HEK293T (cell line): ENCODE measurements around the gene CUX1.
"Not testable (repeated sequence)": the region's sequence is repeated elsewhere in the genome, so short reads cannot be mapped to it uniquely, and the experiment has no call there.

ENCODE experiments used
- CTCF ChIA-PET: fragments of 350-600 bp; formaldehyde crosslinking; extraction: SDS; loops from one replicate; lab custom pipeline; 2021; ENCODE audit warnings: antibody characterized with exemption, inconsistent platforms; lab: Yijun Ruan, JAX
- POLR2A ChIA-PET: fragments of 350-600 bp; formaldehyde crosslinking; extraction: SDS; loops from one replicate; lab custom pipeline; 2020; ENCODE audit warnings: antibody characterized with exemption, inconsistent platforms; lab: Yijun Ruan, JAX
- DNase-seq: peaks from one replicate; pipeline ENCODE4 v3.0.0; 2012; ENCODE audit warnings: mixed read lengths; ENCODE audit errors: extremely low spot score
- ARNT ChIP-seq: fragments of 450-650 bp; IDR thresholded peaks from 2 replicates; pipeline ENCODE4 v1.6.1; 2017; ENCODE audit warnings: mild to moderate bottlenecking
- BHLHE40 ChIP-seq: fragments of 450-650 bp; IDR thresholded peaks from 2 replicates; pipeline ENCODE4 v1.6.1; 2016; ENCODE audit warnings: mild to moderate bottlenecking, moderate library complexity, borderline replicate concordance
- CTBP1 ChIP-seq: fragments of 450-650 bp; IDR thresholded peaks from 2 replicates; pipeline ENCODE4 v1.6.1; 2016; ENCODE audit warnings: borderline replicate concordance
- ELF4 ChIP-seq: fragments of 450-650 bp; IDR thresholded peaks from 2 replicates; pipeline ENCODE4 v1.6.1; 2017; ENCODE audit warnings: antibody characterized with exemption
- FOXA1 ChIP-seq: fragments of 450-650 bp; IDR thresholded peaks from 2 replicates; pipeline ENCODE4 v1.6.1; 2016; ENCODE audit warnings: mild to moderate bottlenecking
- FOXK2 ChIP-seq: fragments of 450-650 bp; IDR thresholded peaks from 2 replicates; pipeline ENCODE4 v1.6.1; 2016; ENCODE audit warnings: mild to moderate bottlenecking
- FOXM1 ChIP-seq: fragments of 450-650 bp; IDR thresholded peaks from 2 replicates; pipeline ENCODE4 v1.6.1; 2017; ENCODE audit warnings: mild to moderate bottlenecking, borderline replicate concordance
- HDGF ChIP-seq: fragments of 450-650 bp; IDR thresholded peaks from 2 replicates; pipeline ENCODE4 v1.6.1; 2017; ENCODE audit warnings: antibody characterized with exemption, borderline replicate concordance
- L3MBTL2 ChIP-seq: fragments of 450-650 bp; conservative IDR thresholded peaks from 2 replicates; pipeline ENCODE4 v1.6.1; 2016; ENCODE audit warnings: mild to moderate bottlenecking
- LEF1 ChIP-seq: fragments of 450-650 bp; IDR thresholded peaks from 2 replicates; pipeline ENCODE4 v1.6.1; 2017; ENCODE audit warnings: mild to moderate bottlenecking, borderline replicate concordance
- NFRKB ChIP-seq: fragments of 450-650 bp; IDR thresholded peaks from 2 replicates; pipeline ENCODE4 v1.6.1; 2016; ENCODE audit warnings: mild to moderate bottlenecking, moderate library complexity
- SP1 ChIP-seq: fragments of 450-650 bp; IDR thresholded peaks from 2 replicates; pipeline ENCODE4 v1.6.1; 2017
- SUZ12 ChIP-seq: fragments of 450-650 bp; IDR thresholded peaks from 2 replicates; pipeline ENCODE4 v1.6.1; 2016; ENCODE audit warnings: mild to moderate bottlenecking
- TARDBP ChIP-seq: fragments of 450-650 bp; IDR thresholded peaks from 2 replicates; pipeline ENCODE4 v1.6.1; 2016
- ZNF384 ChIP-seq: fragments of 450-650 bp; IDR thresholded peaks from 2 replicates; pipeline ENCODE4 v1.6.1; 2016
- TF ChIP-seq, protein P1 (sequence below): fragments of 450-650 bp; IDR thresholded peaks from 2 replicates; pipeline ENCODE4 v1.6.1; 2016

Gene CUX1

DNA sequence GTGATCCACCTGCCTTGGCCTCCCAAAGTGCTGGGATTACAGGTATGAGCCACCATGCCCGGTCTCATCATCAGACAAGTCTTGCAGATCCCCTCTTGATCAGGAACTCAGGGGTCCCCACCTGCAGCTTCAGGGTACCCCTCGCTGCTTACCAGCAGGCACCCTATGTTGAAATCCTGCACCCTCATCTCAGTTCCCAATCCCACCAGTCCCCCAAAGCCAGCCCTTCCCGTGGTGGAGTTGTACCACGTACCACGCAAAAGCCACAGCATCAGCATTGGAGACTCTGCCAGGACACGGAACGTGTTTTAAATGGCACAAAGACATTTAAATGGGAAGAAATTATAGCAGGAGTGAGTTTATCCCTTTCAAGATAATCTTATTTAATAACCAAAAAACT lies 202.0 kb downstream of the CUX1 start:
- ChIA-PET POLR2A (interaction anchor here (0.6 kb wide), 1 partner anchor 10 kb away, joined by 3 read pairs; no protein-coding TSS in a partner anchor), CTCF (no interaction called here)
- DNase-seq: no peak
- TF ChIP-seq HDGF (no peak), LEF1 (no peak), ELF4 (no peak), NFRKB (no peak), SUZ12 (no peak), BHLHE40 (no peak), CTBP1 (no peak), ZNF384 (no peak), SP1 (no peak), FOXM1 (no peak), FOXK2 (no peak)
- TF ChIP-seq, protein P1, sequence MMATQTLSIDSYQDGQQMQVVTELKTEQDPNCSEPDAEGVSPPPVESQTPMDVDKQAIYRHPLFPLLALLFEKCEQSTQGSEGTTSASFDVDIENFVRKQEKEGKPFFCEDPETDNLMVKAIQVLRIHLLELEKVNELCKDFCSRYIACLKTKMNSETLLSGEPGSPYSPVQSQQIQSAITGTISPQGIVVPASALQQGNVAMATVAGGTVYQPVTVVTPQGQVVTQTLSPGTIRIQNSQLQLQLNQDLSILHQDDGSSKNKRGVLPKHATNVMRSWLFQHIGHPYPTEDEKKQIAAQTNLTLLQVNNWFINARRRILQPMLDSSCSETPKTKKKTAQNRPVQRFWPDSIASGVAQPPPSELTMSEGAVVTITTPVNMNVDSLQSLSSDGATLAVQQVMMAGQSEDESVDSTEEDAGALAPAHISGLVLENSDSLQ: no peak

DNA sequence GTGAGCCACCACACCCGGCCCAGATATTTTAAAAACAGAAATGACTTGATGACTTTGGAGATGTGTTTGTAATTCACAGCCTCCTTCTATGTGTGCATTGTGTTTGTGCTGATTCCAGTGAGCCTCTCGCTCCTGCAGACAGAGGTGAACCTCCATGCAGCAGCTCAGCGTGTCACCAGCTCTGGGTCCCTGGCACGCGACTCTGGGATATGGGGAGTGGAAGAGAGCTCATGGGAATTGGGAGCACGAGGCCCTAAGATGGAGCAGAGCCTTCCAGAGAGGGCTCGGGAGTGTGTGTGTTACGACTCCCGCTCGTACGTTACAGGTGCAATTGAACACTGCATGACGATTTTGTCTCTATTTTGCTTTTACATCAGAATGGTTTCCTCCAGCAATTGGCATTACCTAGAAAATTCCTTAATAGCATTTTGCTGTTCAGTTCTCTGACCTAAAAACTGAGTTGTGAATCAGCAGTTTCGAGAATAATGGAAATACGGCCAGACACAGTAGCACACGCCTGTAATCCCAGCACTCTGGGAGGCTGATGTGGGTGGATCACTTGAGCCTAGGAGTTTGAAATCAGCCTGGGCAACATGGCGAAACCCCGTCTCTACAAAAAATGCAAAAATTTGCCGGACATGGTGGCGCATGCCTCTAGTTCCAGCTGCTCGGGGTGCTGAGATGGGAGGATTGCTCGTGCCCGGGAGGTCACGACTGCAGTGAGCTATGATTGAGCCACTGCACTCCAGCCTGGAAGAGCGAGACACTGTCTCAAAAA lies 204.6 kb downstream of the CUX1 start:
- DNase-seq: no peak
- ChIA-PET CTCF (interaction anchor here (0.7 kb wide), 1 partner anchor 35 kb away, joined by 4 read pairs; no protein-coding TSS in a partner anchor), POLR2A (no interaction called here)
- TF ChIP-seq, protein P1: no peak
- TF ChIP-seq HDGF (no peak), SP1 (no peak), ELF4 (no peak)

- ChIA-PET POLR2A (no interaction called here), CTCF (no interaction called here)
- no peak for TF ChIP-seq CTBP1
- TF ChIP-seq FOXM1: no peak
- TF ChIP-seq L3MBTL2: no peak
- no peak for TF ChIP-seq TARDBP
- TF ChIP-seq NFRKB: no peak
- TF ChIP-seq HDGF: no peak
- TF ChIP-seq, protein P1: no peak
- TF ChIP-seq LEF1: no peak
- TF ChIP-seq FOXK2: no peak
- TF ChIP-seq ZNF384: no peak
- TF ChIP-seq BHLHE40: no peak
- TF ChIP-seq SP1: no peak
- TF ChIP-seq FOXA1: no peak
- no peak for TF ChIP-seq ARNT
- TF ChIP-seq ELF4: no peak
- no peak for TF ChIP-seq SUZ12
- DNase-seq: no peak
These were observed 206.8 kb downstream of the CUX1 start for GRCh38 chr7:102024005-102024768.

DNA sequence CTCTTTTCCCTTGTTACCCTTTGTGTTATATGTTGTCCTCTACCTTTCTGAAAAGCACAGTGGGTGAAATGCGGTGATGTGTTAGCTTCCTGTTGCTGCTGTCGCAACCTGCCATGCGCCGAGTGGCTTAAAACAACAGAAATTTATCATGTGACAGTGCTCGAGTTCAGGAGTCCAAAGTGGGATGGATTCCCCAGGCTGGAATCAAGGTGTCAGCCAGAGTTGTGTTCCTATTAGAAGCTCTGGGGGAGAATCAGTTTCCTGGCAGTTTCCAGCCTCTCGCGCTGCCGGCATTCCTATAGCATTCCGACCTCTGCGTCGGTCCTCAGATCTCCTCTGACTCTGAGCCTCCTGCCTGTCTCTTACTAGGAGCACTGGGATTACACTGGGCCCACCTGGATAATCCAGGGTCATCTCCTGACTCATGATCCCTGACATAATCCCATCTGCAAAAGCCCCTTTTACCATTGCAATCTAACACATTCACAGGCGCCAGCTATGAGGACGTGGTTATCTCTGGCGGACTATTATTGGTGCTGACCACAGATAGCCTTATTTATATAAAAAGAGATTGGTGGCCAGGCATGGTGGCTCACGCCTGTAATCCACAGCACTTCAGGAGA lies 207.5 kb downstream of the CUX1 start:
- TF ChIP-seq NFRKB: no peak
- TF ChIP-seq ZNF384: no peak
- no peak for TF ChIP-seq SUZ12
- no peak for TF ChIP-seq L3MBTL2
- TF ChIP-seq FOXK2: no peak
- TF ChIP-seq FOXA1: no peak
- TF ChIP-seq CTBP1: no peak
- TF ChIP-seq, protein P1: no peak
- TF ChIP-seq TARDBP: no peak
- no peak for TF ChIP-seq HDGF
- no peak for TF ChIP-seq ARNT
- TF ChIP-seq SP1: no peak
- no peak for TF ChIP-seq BHLHE40
- no peak for TF ChIP-seq LEF1
- no peak for TF ChIP-seq FOXM1
- no peak for TF ChIP-seq ELF4
- ChIA-PET CTCF (no interaction called here), POLR2A (no interaction called here)
- DNase-seq: no peak

DNA sequence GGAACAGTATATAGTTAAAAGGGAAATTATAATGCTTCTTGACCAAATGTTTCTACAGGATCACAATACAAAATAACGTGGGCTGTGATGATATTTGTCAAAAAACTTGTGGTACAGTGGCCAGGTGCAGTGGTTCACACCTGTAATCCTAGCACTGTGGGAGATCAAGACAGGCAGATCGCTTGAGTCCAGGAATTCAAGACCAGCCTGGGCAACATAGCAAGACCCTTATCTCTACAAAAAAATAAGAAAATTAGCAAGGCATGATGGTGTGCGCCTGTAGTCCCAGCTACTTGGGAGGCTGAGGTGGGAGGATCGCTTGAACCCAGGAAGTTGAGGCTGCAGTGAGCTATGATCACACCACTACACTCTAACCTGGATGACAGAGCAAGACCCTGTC lies 208.4 kb downstream of the CUX1 start:
- POLR2A ChIA-PET, DNase-seq, CTCF ChIA-PET: not testable (repeated sequence)
